CD4-positive, alpha-beta T cell treated with Interleukin-17A for 4 hours (primary cell): ENCODE results near the gene CHST6.
"Not testable (repeated sequence)": the region's sequence is repeated elsewhere in the genome, so short reads cannot be mapped to it uniquely, and the experiment has no call there.

Experiments used
- DNase-seq: peaks from one replicate; pipeline ENCODE4 v3.0.0-alpha.2; 2020; ENCODE audit warnings: mixed read lengths

CHST6 gene

DNA sequence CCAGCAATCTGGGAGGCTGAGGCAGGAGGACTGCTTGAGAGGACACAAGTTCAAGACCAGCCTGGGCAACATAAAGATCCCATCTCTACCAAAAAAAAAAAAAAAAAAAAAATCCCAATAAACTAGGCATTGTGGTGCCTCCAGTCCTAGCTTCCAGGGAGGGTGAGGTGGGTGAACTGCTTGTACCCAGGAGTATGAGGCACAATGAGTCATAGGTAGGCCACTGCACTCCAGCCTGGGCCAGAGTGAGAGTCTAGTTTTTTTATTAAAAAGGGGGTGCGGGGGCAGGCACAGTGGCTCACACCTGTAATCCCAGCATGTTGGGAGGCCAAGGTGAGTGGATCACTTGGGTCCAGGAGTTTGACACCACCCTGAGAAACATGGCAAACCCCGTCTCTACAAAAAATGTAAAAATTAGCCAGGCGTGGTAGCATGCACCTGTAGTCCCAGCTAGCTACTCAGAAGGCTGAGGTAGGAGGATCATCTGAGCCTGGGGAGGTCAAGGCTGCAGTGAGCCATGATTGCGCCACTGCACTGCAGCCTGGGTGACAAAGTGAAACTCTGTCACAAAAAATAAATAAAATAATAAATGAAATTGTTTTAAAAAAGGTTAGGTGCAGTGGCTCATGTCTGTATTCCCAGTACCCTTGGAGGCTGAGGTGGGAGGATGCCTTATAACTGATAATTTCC, 7.8 kb upstream of the CHST6 start:
- no peak for DNase-seq

DNA sequence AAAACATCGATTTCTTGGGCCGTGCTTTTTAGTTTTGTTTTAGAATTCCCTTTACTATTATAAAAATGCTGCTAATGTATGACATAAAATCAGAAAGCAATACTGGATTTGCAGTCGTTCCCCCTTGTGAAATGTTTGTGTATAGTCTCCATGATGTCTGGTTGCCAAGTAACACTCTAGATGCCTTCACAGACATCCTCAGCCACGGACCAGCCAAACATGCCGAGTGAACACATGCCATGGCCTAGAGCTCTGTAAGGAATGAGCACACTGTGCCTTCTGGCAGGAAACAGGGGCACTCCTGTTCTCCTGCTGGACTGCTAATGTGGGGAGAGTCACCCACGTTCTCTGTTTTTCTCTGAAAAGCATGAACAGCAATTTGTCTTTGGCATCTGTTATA, 6.6 kb upstream of the CHST6 start:
- DNase-seq = not testable (repeated sequence)

DNA sequence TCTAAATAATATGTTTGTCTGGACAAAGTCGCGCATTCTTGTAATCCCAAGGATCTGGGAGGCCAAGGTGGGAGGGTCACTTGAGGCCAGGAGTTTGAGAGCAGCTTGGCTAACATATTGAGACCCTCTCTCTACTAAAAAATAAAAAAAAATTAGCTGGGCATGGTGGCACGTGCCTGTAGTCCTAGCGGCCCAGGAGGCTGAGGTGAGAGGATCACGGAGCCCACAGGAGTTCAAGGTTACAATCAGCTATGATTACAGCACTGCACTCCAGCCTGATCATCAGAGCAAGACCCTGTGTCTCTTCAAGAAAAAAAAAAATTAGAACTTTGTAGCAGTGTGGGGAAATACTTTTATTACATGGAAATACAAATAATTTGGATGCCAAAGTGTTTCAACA, 6.1 kb upstream of the CHST6 start:
- DNase-seq = no peak

DNA sequence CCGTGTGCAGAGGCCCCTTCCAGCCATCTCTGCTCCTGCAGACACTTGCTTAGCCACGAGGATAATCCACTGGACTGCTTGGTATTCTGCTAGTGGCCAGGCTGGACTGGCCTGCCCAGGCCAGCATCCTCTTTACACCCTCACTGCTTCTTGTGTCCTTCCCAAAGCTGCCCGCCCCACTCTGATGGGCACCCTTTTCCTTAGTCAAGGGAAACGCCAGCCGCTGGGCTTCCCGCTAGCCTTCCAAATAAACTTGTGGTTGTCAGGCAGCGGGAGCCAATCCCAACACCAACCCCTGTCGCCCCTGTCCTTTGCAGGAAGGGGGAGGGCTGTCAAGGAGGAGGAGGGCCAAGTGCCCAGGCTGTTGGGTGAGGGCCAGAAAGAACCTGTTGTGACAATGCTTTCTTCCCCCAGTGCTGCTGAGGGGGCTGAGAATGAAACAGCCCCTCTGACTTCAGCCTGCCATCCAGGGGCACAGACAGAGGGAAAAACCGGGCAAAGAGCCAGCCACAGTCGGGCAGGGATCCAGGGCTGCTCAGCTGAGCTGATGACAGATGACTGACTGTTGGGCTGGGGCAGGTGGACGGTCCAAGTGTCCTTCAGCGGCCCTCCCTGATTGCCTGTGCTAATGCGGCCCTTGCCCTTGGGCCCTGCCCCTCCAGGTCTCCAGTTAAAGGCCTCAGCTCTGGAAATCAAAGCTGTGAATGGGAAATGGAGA, 3.5 kb upstream of the CHST6 start:
- DNase-seq = not testable (repeated sequence)

DNA sequence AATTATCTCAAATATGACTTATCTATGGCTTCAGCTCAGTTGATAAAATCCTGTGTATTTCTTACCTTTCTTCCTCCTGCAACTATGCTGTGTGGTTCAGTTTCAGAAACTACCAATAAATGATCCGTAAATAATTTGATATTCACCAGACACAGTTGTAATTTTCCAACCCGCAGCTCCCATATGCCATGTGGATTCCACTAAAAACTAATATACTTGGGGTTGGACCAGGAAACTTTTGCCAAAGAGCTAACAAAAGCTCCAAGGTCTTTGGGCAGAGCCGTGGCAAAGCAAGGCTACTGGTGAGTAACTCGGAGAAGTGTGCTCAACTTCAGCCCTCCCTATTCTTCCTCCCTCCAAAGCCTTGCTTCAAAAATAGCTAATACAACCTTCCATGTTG, 2.3 kb upstream of the CHST6 start:
- no peak for DNase-seq

DNA sequence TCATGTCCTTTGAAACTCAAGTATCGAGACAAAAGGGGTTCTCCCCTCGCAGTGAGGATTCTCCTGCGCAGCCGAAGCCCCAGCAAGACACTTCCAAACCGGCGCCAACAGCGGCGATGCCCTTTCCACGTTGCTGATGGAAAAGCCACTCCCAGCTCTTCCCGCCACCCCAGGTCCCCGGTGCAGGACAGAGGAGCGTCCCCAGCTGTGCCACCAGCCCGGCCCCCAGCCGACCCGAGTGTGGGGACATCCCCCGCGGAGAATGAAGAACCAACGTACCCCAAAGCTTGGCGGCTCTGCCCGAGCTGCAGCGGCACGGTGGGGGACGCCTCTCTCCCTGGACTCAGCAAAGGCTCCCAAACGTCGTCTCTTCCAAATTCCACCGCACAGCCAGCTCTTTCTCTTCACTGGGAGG, 573 bp downstream of the CHST6 start:
- no peak for DNase-seq

DNA sequence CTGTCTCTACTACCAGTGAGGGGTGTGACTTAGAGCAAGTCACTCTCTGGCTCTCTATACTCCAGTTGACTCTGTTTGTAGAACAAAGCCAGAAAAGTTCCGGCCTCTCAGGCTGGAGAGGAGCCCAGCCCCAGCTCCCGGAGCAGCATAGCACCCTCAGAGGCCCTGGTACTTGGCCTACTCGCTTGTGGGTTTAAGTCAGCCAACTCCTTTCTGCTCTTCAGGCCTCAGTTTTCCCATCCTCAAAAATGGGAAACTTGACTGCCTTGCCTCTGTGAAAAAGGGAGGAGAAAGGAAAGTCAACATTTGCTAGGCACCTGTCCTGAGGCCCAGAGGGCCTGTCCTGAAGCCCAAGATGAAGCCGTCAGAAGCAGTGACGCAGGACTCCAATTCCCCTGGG, 1.1 kb downstream of the CHST6 start:
- no peak for DNase-seq

DNA sequence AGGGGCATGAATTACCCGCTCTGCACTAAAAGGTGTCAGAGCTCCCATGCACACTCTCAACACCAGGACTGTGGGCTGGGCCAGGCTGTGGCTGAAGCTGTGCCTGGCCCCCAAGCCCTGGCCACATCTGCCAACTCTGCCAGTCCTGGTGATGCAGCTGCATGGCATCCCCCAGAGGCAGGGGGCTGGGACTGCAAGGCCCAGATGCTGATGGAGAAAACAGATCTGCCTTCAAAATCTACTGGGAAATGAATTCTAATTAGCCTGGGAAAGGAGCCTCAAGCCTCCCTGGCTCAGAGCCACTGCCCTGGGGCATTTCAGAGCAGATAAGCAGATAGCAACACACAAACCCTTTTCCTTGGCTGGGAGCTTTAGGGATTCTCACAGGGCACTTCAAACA, 3.4 kb downstream of the CHST6 start:
- no peak for DNase-seq

DNA sequence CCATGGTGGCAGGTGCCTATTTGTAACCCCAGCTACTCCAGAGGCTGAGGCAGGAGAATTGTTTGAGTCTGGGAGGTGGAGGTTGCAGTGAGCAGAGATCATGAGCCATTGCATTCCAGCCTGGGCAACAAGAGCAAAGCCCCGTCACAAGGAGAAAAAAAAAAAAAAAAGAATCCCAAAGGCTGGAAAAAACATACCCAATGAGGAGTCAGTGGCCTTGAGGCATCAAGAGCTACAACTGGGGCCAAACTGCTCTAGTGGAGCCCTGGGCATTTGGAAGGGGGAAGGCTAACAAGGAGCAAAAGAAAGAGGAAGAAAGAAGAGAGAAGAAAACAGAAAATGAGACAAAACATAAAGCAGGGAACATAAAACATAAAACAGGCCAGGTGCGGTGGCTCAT, 6.9 kb downstream of the CHST6 start:
- DNase-seq = no peak

DNA sequence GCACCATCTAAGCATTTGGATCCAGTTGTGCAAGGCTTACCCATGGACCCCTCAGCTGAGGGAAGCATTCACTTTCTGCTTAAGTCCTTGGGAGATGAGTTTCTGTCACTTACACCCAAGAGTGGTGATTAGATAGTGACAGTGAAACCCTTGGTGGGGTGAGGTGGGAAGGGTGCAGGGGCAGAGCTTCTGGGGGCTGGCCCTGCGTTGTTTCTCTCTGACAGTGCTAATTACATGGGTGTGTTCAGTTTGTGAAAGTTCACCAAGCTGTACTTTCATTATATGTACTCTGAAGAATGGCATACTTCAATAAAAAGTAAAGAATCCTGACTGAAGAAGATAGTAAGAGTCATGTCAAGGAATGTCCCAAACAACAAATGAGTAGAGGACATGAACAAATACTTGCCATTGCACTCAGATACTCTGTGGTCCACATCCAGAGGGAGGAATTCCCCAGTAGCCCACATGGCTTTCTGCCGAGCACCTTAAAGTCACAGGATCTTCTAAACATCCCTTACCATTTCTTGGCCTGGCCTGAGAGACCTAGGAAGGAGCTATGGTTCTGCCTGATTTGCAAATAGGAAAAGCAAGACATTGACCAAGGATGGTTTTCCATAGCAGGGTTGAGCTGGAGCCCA, 8.4 kb downstream of the CHST6 start:
- no peak for DNase-seq

DNA sequence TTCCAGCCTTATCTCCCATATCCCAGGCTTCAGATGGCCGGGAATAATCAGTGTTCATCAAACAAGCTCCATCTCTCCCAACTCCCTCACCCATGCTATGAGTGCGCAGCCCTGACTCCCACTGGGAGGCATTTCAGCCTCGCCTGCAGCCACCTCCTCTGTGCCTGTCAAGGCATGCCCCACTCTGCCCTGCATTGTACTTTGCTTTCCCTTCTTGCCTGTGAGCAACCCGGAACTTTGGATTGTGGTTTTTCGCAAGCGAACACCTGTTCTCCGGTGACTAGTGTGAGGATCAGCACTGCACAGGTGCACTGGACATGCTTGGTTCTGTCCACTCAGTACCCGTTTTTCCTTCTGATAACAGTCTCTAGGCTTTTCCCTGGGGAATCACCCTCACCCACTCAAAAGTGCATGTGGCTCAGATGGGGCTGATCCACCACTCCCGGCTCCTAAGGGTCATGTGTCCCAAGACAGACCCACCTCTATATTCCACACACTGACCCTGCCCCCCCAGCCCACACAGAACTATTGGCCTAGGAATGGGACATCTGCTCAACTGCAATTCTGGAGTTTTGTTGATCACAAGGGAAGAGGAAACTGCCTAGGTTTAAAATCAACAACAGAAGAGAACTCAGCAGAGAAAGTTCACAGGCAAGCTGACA, 9.1 kb downstream of the CHST6 start:
- no peak for DNase-seq

DNA sequence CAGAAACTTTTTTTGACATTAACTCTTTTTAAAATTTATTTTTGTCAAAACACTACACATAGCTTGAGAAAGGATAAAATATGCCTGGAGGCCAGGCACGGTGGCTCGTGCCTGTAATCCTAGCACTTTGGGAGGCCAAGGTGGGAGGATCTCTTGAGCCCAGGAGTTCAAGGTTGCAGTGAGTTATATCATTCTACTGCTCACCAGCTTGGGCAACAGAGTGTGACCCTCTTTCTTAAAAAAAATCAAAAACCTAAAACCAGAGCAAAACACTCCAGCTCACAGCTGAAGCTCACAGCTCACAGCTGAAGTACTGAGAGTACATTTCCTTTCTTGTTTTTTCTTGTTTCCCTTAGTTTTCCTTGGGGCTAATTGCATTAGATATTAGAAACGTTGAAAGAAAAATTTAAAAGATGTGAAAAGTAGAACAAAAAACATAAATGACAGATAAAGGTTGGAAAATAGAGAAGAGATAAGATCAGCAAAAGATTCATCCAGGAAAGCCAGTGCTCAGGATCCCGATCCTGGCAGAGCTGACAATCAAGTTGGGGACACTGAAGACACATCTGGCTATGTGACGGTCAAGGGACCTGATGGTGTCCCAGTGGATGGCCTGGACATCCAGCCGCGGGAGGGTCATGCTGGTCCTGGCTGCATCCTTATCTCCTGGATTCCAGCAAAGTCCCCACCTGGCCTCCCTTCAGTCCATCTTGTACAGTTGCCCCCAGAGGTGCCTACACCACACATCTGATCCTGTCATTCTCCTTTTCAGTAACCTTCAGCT, 9.8 kb downstream of the CHST6 start:
- DNase-seq = no peak

DNA sequence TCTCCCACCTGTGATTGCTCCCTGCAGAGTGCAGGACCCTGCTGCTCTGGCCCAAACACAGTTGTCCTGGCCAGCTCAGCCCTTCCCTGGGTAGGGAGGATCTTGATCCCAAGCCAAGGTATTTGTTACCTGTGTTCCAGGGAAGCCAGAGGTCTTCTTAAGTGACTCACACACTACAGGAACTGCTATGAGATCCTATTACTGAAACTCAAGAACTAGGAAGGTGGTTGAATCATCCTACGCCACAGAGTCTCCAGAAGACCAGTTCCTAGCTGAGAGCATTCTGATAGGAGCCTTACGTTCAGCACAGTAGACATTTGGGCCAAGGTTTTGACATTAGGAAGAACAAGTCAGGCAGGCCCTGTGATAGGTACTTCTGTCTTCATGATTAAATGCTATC, 12.0 kb downstream of the CHST6 start:
- no peak for DNase-seq

DNA sequence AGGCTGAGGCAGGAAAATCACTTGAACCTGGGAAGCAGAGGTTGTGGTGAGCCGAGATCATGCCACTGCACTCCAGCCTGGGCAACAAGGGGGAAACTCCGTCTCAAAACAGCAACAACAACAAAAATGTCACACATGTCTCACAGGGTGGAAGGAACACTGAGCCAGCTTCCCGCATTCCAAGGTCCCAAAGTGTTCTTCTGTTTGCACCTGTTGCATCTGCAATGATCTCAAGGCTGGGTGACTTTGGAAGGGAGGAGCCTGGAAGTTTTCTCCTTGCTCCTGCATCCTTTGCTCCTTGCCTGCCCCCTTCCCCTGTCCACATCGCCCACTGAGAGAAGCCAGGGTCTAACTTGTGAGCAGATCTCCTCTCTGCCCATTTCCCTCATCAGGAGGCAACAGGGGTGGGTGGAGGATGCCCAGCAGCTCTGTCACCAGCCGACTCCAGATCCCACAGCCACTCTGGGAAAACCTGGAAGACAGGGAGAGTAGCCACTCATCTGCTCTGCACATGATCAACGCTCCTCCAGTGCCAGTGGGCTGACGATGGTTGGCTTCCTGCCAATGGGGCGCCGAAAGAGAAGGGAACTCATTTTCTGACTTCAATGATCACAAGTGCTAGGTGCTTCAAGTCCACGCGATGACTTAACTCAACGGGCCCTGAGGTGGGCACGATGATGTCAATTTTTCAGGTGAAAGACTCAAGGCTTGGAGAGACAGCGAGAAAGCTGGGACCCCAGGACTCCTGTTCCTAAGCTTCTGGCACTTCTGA, 12.6 kb downstream of the CHST6 start:
- no peak for DNase-seq

DNA sequence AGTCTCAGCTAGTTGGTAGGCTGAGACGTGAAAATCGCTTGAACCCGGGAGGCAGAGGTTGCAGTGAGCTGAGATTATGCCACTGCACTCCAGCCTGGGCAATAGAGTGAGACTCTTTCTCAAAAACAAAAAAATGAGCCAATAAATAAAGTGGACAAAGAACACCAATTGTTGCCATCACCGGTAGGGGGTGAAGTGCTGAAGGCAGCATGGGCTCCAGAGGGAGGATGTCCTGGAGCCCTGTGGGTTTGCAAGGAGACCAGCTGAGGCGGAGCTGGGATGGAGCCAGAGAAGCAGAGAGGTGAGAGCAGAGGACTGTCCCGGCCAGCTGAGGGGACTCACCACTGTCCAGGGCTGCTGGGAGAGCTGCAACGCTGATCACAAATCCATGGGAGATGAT, 13.8 kb downstream of the CHST6 start:
- no peak for DNase-seq

DNA sequence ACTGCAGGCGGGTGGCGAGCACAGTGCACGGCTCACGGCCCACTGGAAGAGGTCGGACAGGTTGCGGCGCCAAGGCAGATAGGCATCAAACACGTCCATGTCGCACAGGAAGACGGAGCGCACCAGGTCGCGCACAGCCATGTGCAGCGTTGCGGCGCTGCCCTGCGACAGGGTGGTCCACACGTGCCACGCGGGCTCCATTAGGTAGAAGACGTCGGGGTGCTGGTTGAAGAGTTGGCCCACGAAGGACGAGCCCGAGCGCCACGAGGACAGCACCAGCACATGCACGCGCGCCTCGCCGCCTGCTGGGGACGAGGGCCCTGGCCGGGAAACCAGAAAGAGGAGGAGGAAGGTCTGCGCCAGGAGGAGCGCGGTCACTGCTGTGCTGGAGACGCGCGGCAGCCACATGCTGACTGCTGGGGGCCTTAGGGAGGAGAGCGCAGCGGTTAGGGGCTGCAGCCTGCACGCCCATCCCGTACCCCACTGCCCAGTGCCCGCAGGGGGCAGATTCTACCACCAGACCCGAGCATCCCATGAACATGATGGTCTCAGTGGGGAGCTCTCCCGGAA, 15.7 kb downstream of the CHST6 start:
- no peak for DNase-seq

DNA sequence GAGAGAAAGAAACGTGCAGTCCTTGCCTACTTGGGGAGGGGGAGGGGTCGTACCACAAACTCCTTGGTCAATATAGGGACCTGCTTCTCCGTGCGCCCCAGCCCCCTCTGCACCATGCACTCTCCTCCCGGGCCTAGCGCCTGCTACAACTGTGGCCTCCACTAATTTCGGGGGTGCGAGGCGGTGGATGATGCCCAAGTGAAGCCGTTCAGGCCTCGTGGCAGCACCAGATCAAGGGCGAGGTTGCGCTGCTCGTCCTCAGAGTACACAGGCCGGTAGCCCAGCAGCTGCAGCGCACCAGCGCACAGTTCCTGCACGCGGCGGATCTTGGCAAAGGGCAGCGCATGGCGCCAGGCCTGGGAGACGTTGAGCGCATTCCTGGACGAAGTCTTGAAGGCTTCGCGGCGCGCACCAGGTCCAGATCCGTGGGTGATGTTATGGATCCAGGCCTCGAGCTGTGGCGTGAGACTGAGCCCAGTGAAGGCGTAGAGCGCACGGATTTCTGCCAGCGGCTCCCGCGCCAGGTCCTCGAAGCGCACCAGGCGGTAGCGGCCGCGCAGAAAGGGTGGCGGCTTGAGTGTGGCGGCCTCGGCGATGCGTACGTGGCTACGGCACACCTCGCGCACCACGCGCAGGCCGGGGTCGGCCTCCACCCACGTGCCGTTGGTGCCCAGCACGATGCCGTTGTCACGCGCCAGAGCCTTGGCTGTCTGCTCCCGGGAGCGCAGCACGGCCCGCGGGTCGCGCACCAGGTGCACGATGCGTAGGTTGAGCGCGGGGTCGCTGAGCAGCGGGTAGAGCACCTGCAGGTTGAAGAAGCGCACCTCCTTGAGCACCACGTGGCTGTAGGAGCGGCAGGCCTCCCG, 16.5 kb downstream of the CHST6 start:
- no peak for DNase-seq

DNA sequence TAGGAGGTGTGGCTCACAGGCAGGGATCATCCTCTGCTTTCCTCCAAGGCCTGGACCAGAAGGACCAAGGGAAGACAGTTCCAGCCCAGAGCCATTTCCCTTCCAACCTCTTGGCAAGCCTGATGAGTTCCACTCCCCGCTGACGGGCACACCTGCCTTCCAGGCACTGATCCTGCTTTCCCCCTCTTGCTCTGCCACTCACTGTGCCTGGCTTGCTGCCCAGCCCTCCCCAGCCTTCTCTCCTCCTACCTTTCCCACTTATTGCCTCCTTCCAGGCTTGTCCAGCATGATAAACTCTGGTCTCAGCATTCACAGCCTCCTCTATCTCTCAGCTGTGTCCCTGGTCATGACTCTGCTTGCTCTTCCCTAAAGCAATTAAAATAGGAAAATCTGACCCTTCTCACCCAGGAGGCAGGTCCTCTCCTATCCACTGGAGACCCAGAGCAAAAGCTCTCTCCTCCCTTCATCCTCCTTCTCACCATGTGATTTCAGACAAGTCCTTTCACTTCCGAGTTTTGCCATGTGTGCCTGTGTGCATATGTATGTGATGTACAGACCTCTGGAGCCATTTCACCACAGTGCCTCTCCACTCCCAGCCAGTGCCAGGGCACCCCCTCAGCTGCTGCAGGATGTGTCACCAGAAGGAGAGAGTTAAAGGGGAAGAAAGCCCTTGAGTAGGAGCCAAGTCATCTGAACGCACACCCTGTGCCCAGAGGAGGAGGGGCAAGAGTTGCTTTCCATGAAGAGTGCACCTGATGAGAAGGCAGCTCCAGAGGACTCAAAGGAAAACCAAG, 17.4 kb downstream of the CHST6 start:
- DNase-seq = no peak

DNA sequence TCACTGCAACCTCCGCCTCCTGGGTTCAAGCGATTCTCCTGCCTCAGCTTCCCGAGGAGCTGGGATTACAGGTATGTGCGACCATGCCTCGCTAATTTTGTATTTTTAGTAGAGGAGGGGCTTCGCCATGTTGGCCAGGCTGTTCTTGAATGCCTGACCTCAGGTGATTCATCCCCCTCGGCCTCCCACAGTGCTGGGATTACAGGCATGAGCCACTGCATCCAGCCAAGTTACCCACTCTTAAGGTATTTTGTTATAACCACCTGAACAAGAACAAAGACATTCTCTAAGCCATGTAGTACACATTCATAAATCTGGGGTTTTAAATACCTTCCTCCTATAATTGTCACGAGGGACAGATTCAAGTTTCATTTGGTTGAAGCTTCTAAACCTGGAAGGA, 18.4 kb downstream of the CHST6 start:
- no peak for DNase-seq

DNA sequence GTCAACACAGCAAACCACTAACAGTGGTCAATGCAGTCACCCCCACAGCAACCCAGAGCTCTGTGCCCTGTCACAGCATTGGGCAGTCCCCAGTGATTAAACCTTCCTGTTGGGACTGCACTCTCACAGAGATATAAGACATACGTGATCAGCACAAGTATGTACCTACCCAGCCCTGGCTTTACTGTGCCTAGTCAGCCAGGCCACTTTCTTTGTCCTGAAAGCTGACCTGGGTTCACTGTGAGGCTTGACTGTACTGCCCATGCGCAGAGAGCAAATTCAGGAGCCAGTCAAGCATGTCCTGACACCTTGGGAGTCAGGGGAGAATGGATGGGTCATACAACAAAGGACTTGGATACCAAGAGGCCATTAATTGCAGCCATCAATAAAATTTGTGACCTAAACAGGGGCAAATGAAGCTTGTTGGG, 19.8 kb downstream of the CHST6 start:
- no peak for DNase-seq
